ENCODE measurements around the gene TRIM38.
"Not testable (repeated sequence)": the region's sequence is repeated elsewhere in the genome, so short reads cannot be mapped to it uniquely, and the experiment has no call there.

The TRIM38 gene

GRCh38 chr6:25987845-25988244 is 25.2 kb downstream of the TRIM38 start:
- no peaks in the 10 kb centered on the region for H3K27me3 ChIP-seq

DNA sequence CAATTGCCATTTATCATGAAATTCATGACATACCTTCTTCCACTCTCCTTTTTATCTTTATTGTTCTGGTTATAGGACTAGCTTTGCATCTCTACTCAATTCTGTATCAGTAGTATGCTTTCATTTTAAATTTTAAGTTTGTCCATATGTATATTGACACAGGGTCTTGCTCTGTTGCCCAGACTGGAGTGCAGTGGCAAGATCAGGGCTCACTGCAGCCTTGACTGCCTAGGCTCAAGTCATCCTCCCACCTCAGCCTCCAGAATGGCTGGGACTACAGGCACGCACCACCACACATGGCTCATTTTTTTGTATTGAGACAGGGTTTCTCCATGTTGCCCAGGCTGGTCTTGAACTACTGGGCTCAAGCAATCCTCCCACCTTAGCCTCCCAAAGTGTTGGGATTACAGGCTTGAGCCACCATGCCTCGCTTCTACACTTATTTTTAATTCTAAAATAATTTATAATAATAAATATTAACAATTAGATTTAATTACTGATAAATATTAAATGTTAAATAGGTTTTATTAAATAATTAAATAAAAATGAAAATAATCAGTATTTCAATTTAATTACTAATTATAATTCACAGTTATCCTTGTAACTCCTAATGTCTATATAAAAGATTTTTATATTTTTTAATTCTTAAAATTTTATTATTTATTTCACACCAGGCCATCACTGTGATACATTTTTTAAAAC is 27.7 kb downstream of the TRIM38 start:
- H3K27ac ChIP-seq: peak overlapping the region in 1 of 11 experiments; percentile 95; a peak in 2 of 22 replicates
- peak overlapping the region in 1 of 11 experiments; percentile 89; a peak in 1 of 22 replicates for H3K4me2 ChIP-seq
- TF ChIP-seq Cebpa-rat (IDR thresholded peaks at IDR 0.05): no peak
- peaks cover 23 to 41% (median 32%) of the 10 kb centered on the region in 11 experiments for H3K36me3 ChIP-seq
- H3K4me3 ChIP-seq: no peak overlapping the region
- H3K9ac ChIP-seq: no peak overlapping the region
- peaks cover 17 to 36% (median 24%) of the 10 kb centered on the region in 10 experiments for H3K4me1 ChIP-seq
- no peaks in the 10 kb centered on the region for H3K27me3 ChIP-seq
- H4K20me1 ChIP-seq: peaks cover 0 to 29% (median 0%) of the 10 kb centered on the region in 11 experiments; a peak in 6 of 22 replicates
- H3K9me3 ChIP-seq (replicated peaks in 1 of 11): no peaks in the 10 kb centered on the region

More at GRCh38 chr6:25987845-25988244, 25.2 kb downstream of the TRIM38 start:
- no peak for TF ChIP-seq Cebpa-rat (IDR thresholded peaks at IDR 0.05)
- peaks cover 0 to 53% (median 10%) of the 10 kb centered on the region in 11 experiments; a peak in 9 of 22 replicates for H4K20me1 ChIP-seq
- peaks cover 48 to 65% (median 57%) of the 10 kb centered on the region in 11 experiments for H3K36me3 ChIP-seq
- peaks cover 11 to 24% (median 13%) of the 10 kb centered on the region in 10 experiments for H3K4me1 ChIP-seq
- H3K9ac ChIP-seq: no peak overlapping the region
- H3K4me2 ChIP-seq: no peak overlapping the region
- H3K27ac ChIP-seq: no peak overlapping the region
- H3K9me3 ChIP-seq (replicated peaks in 1 of 11): no peaks in the 10 kb centered on the region
- no peak overlapping the region for H3K4me3 ChIP-seq

- no peaks in the 10 kb centered on the region for H3K27me3 ChIP-seq
- no peak for TF ChIP-seq Cebpa-rat (IDR thresholded peaks at IDR 0.05)
- H3K36me3 ChIP-seq: peaks cover 10 to 25% (median 17%) of the 10 kb centered on the region in 11 experiments; a peak in 20 of 22 replicates
- peak overlapping the region; percentile 50 to 70 (median 62) for H3K4me3 ChIP-seq
- peak overlapping the region; percentile 82 to 94 (median 86) for H3K9ac ChIP-seq
- H3K4me2 ChIP-seq: peak overlapping the region; percentile 78 to 90 (median 87)
- peak overlapping the region; percentile 75 to 95 (median 92) for H3K27ac ChIP-seq
- H3K4me1 ChIP-seq: peaks cover 17 to 36% (median 24%) of the 10 kb centered on the region in 10 experiments
- H4K20me1 ChIP-seq: peaks cover 0 to 18% (median 0%) of the 10 kb centered on the region in 11 experiments; a peak in 5 of 22 replicates
- H3K9me3 ChIP-seq (replicated peaks in 1 of 11): no peaks in the 10 kb centered on the region
These were observed 29.3 kb downstream of the TRIM38 start for GRCh38 chr6:25991785-25992412.

GRCh38 chr6:25992413-25993340 is 30.1 kb downstream of the TRIM38 start:
- peak overlapping the region; percentile 78 to 90 (median 87) for H3K4me2 ChIP-seq
- TF ChIP-seq Cebpa-rat (IDR thresholded peaks at IDR 0.05): no peak
- peak overlapping the region; percentile 75 to 95 (median 92) for H3K27ac ChIP-seq
- H3K9me3 ChIP-seq (replicated peaks in 1 of 11): no peaks in the 10 kb centered on the region
- H3K9ac ChIP-seq: peak overlapping the region; percentile 82 to 94 (median 86)
- H4K20me1 ChIP-seq: peaks cover 0 to 10% (median 0%) of the 10 kb centered on the region in 11 experiments; a peak in 4 of 22 replicates
- H3K27me3 ChIP-seq: no peaks in the 10 kb centered on the region
- peaks cover 5 to 17% (median 9%) of the 10 kb centered on the region in 11 experiments; a peak in 20 of 22 replicates for H3K36me3 ChIP-seq
- peaks cover 17 to 35% (median 24%) of the 10 kb centered on the region in 10 experiments for H3K4me1 ChIP-seq
- H3K4me3 ChIP-seq: peak overlapping the region; percentile 50 to 70 (median 62)

GRCh38 chr6:25993341-25993684 is 30.7 kb downstream of the TRIM38 start:
- peak overlapping the region; percentile 82 to 94 (median 86) for H3K9ac ChIP-seq
- peak overlapping the region; percentile 50 to 70 (median 62) for H3K4me3 ChIP-seq
- peaks cover 5 to 17% (median 9%) of the 10 kb centered on the region in 11 experiments; a peak in 17 of 22 replicates for H3K36me3 ChIP-seq
- H3K27me3 ChIP-seq; H3K9me3 ChIP-seq (replicated peaks in 1 of 11); H4K20me1 ChIP-seq: not testable (repeated sequence)
- H3K4me1 ChIP-seq: peaks cover 17 to 36% (median 24%) of the 10 kb centered on the region in 10 experiments
- peak overlapping the region; percentile 78 to 90 (median 87) for H3K4me2 ChIP-seq
- peak overlapping the region in 10 of 11 experiments; percentile 75 to 95 (median 92); a peak in 19 of 22 replicates for H3K27ac ChIP-seq

DNA sequence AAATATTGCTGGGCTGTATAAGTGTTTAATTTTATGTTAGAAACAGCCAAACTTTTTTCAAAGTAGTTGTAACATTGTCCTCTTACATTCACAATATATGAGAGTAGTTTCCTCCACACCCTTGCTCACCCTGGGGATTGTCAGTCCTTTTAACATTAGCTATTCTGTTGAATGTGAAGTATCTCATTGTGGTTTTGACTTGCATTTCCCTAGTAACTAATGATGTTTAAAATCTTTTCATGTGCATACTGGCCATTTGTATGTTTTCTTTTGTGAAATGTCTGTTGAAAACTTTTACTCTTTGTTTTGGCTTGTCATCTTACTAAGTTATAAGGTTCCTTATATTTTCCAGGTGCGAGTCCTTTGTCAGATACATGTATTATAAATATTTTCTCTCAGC is 32.9 kb downstream of the TRIM38 start:
- peaks cover 10 to 17% (median 12%) of the 10 kb centered on the region in 11 experiments; a peak in 17 of 22 replicates for H3K36me3 ChIP-seq
- peaks cover 14 to 35% (median 23%) of the 10 kb centered on the region in 10 experiments for H3K4me1 ChIP-seq
- peak overlapping the region in 1 of 11 experiments; percentile 15; a peak in 1 of 22 replicates for H3K4me2 ChIP-seq
- H3K4me3 ChIP-seq: no peak overlapping the region
- no peaks in the 10 kb centered on the region for H4K20me1 ChIP-seq
- no peak overlapping the region for H3K9ac ChIP-seq
- no peak for TF ChIP-seq Cebpa-rat (IDR thresholded peaks at IDR 0.05)
- no peaks in the 10 kb centered on the region for H3K27me3 ChIP-seq
- H3K9me3 ChIP-seq (replicated peaks in 1 of 11): no peaks in the 10 kb centered on the region
- no peak overlapping the region for H3K27ac ChIP-seq

- no peak overlapping the region for H3K27ac ChIP-seq
- TF ChIP-seq Cebpa-rat (IDR thresholded peaks at IDR 0.05): no peak
- no peaks in the 10 kb centered on the region for H3K9me3 ChIP-seq (replicated peaks in 1 of 11)
- H3K27me3 ChIP-seq: no peaks in the 10 kb centered on the region
- peaks cover 10 to 24% (median 12%) of the 10 kb centered on the region in 11 experiments; a peak in 17 of 22 replicates for H3K36me3 ChIP-seq
- peaks cover 3 to 22% (median 11%) of the 10 kb centered on the region in 10 experiments; a peak in 15 of 20 replicates for H3K4me1 ChIP-seq
- no peaks in the 10 kb centered on the region for H4K20me1 ChIP-seq
- H3K4me2 ChIP-seq: peak overlapping the region in 2 of 11 experiments; percentile 4 to 40; a peak in 2 of 22 replicates
- no peak overlapping the region for H3K9ac ChIP-seq
- H3K4me3 ChIP-seq: no peak overlapping the region
These were observed 35.3 kb downstream of the TRIM38 start for GRCh38 chr6:25997921-25998320.

DNA sequence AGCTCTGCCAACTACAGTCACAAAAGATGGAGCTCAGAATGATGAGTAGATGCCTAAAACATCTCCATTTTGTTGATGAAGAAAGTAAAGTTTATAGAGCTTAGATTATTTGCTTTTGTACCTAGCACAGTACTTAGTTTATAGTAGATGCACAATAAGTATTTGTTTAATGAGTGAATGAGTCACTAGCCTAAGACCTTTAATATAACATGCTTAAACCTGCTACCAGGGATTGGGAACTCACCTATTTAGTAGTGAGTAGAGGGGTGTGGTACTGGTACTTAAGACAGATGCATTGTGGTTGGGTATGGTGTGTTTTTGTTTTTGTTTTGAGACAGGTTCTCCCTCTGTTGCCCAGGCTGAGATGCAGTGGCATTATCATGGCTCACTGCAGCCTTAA is 35.8 kb downstream of the TRIM38 start:
- no peak for TF ChIP-seq Cebpa-rat (IDR thresholded peaks at IDR 0.05)
- H3K9ac ChIP-seq: no peak overlapping the region
- no peak overlapping the region for H3K4me3 ChIP-seq
- no peak overlapping the region for H3K4me2 ChIP-seq
- H3K36me3 ChIP-seq: peaks cover 10 to 24% (median 12%) of the 10 kb centered on the region in 11 experiments; a peak in 17 of 22 replicates
- H3K4me1 ChIP-seq: peaks cover under 1 to 20% (median 7%) of the 10 kb centered on the region in 10 experiments; a peak in 15 of 20 replicates
- H3K27ac ChIP-seq: no peak overlapping the region
- no peaks in the 10 kb centered on the region for H3K27me3 ChIP-seq
- no peaks in the 10 kb centered on the region for H3K9me3 ChIP-seq (replicated peaks in 1 of 11)
- no peaks in the 10 kb centered on the region for H4K20me1 ChIP-seq

- H3K9ac ChIP-seq; H3K4me3 ChIP-seq; H3K9me3 ChIP-seq (replicated peaks in 1 of 11); H3K27me3 ChIP-seq; H3K27ac ChIP-seq; H3K4me2 ChIP-seq; H4K20me1 ChIP-seq: not testable (repeated sequence)
- peaks cover 0 to 11% (median 0%) of the 10 kb centered on the region in 10 experiments; a peak in 7 of 20 replicates for H3K4me1 ChIP-seq
- H3K36me3 ChIP-seq: peaks cover 10 to 24% (median 12%) of the 10 kb centered on the region in 11 experiments; a peak in 17 of 22 replicates
These were observed 36.6 kb downstream of the TRIM38 start for GRCh38 chr6:25999225-25999624.

All from BLaER1 treated with 17β-estradiol and CSF1 and Interleukin-3, amounts not matched to agents 10 nM and 100 nM (cell line).